HG03066 (cell line): ENCODE results near the gene HMCN2.

Experiments
- ATAC-seq: cut with Tn5 transposase; IDR thresholded peaks from one replicate; pipeline ENCODE4 v1.9.1; 2021; ENCODE audit warnings: low read depth; ENCODE audit not compliant: unreplicated experiment

Gene HMCN2

GRCh38 chr9:130478152-130478551 lies 212.6 kb downstream of the HMCN2 start:
- ATAC-seq, result no peak

- no peak for ATAC-seq
These were observed 213.4 kb downstream of the HMCN2 start for GRCh38 chr9:130478736-130479575.

- ATAC-seq, result no peak
These were observed 214.0 kb downstream of the HMCN2 start for GRCh38 chr9:130479587-130479986.

DNA sequence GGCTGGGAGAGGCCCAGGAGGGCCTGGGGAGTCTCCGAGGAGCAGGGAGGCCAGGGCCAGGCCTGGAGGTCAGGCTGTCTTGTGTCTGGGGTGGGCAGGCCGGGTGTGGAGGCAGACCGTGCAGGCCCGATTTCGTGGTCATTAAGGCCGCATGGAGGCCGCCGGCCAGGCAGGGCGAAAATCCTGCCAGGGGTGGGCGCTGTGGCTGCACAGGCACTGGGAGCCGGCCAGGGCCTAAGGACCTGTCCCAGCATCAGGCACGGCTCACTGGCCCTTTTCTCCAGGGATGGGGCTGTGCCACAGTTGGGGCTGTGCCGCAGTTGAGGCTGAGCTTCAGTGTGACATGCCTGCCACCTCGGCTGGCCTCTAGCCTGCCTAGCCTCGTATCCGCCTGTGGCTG lies 215.1 kb downstream of the HMCN2 start:
- ATAC-seq, result no peak

DNA sequence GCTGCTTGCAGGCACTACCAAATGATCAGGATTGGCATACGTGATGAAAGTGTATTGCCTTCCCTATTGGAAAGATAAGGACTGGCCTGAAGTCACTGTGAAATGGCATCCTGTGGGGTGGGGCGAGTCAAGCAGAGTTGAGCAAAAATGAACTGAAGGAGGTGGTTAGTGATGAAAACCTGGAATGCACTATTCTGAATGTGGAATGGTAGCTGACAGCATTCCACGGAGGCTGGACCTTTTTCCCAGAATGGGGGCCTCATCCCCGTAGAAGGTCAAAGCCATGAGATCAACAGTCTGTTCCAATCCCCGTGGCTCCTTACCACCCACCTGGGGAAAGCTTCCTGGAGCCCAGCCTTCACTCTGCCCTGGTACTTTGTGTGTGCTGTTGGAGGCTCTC lies 216.9 kb downstream of the HMCN2 start:
- no peak for ATAC-seq

GRCh38 chr9:130483371-130483971 lies 217.9 kb downstream of the HMCN2 start:
- ATAC-seq, result no peak
